GM12878 (cell line): ENCODE data around the gene DET1. TPM values are rescaled to one million over a fixed set of nuclear protein-coding genes. Genes with fewer than 3 reads are reported as not detected.

Source experiments
- CBX3 ChIP-seq: fragments of 200-600 bp; sonication (generic); IDR thresholded peaks from 2 replicates; pipeline ENCODE4 v1.6.1; 2016; ENCODE audit warnings: low read depth, borderline replicate concordance
- FOS ChIP-seq: IDR thresholded peaks from 3 replicates; pipeline ENCODE4 v1.6.1; 2011; ENCODE audit warnings: borderline replicate concordance; ENCODE audit not compliant: insufficient read length; ENCODE audit errors: extremely low read depth
- GATAD2B ChIP-seq: fragments of 450-650 bp; conservative IDR thresholded peaks from 2 replicates; pipeline ENCODE4 v1.6.1; 2017; ENCODE audit warnings: low read depth, mild to moderate bottlenecking, moderate library complexity
- JUNB ChIP-seq: IDR thresholded peaks from 2 replicates; pipeline ENCODE4 v1.6.1; 2016; ENCODE audit warnings: antibody characterized with exemption, mild to moderate bottlenecking
- KDM1A ChIP-seq: fragments of 200-600 bp; sonication (generic); IDR thresholded peaks from 2 replicates; pipeline ENCODE4 v1.6.1; 2016; ENCODE audit warnings: borderline replicate concordance
- MEF2A ChIP-seq: IDR thresholded peaks from 2 replicates; pipeline ENCODE4 v1.6.1; 2011; ENCODE audit warnings: low read depth, mild to moderate bottlenecking, low read length, moderate library complexity; ENCODE audit not compliant: insufficient read depth
- PML ChIP-seq: IDR thresholded peaks from 2 replicates; pipeline ENCODE4 v1.6.1; 2012; ENCODE audit warnings: low read length, inconsistent platforms
- POLR2AphosphoS2 ChIP-seq: IDR thresholded peaks from 2 replicates; pipeline ENCODE4 v1.6.1; 2011; ENCODE audit warnings: low read depth, mild to moderate bottlenecking, low read length, improper control_type of control experiment, moderate library complexity
- SMARCA5 ChIP-seq: fragments of 450-650 bp; IDR thresholded peaks from 2 replicates; pipeline ENCODE4 v1.6.1; 2017; ENCODE audit warnings: mild to moderate bottlenecking
- SPI1 ChIP-seq: IDR thresholded peaks from 2 replicates; pipeline ENCODE4 v1.6.1; 2011; ENCODE audit warnings: low read depth, mild to moderate bottlenecking, low read length, moderate library complexity, borderline replicate concordance; ENCODE audit not compliant: insufficient read depth
- SREBF2 ChIP-seq: IDR thresholded peaks from 2 replicates; pipeline ENCODE4 v1.6.1; 2012; ENCODE audit warnings: mild to moderate bottlenecking, low read length
- SRF ChIP-seq, 2 experiments: IDR thresholded peaks; 2 replicates each; pipeline ENCODE4 v1.6.1; 2011; ENCODE audit warnings: low read depth in 2 of 2, low read length in 2 of 2, mild to moderate bottlenecking in 1 of 2, moderate library complexity in 1 of 2
- TAF1 ChIP-seq: IDR thresholded peaks from 2 replicates; pipeline ENCODE4 v1.6.1; 2011; ENCODE audit warnings: mild to moderate bottlenecking, low read depth, low read length, borderline replicate concordance
- TARDBP ChIP-seq: IDR thresholded peaks from 2 replicates; pipeline ENCODE4 v1.6.1; 2016; ENCODE audit warnings: borderline replicate concordance
- TCF12 ChIP-seq: IDR thresholded peaks from 2 replicates; pipeline ENCODE4 v1.6.1; 2011; ENCODE audit warnings: low read depth, mild to moderate bottlenecking, low read length
- TCF7 ChIP-seq: IDR thresholded peaks from 2 replicates; pipeline ENCODE4 v1.6.1; 2014; ENCODE audit warnings: antibody characterized with exemption, borderline replicate concordance
- USF2 ChIP-seq: IDR thresholded peaks from 2 replicates; pipeline ENCODE4 v1.6.1; 2011; ENCODE audit warnings: low read depth, low read length, improper control_type of control experiment, borderline replicate concordance
- ZBTB40 ChIP-seq: fragments of 450-650 bp; IDR thresholded peaks from 2 replicates; pipeline ENCODE4 v1.6.1; 2016; ENCODE audit warnings: mild to moderate bottlenecking, moderate library complexity, borderline replicate concordance
- ZNF24 ChIP-seq: fragments of 450-650 bp; IDR thresholded peaks from 2 replicates; pipeline ENCODE4 v1.6.1; 2017; ENCODE audit warnings: antibody characterized with exemption, mild to moderate bottlenecking
- ZNF384 ChIP-seq: IDR thresholded peaks from 2 replicates; pipeline ENCODE4 v1.6.1; 2012; ENCODE audit warnings: low read depth, mild to moderate bottlenecking, low read length, improper control_type of control experiment, borderline replicate concordance
- ZNF592 ChIP-seq: fragments of 450-650 bp; IDR thresholded peaks from 2 replicates; pipeline ENCODE4 v1.6.1; 2017; ENCODE audit warnings: mild to moderate bottlenecking, moderate library complexity
- polyA plus RNA-seq, 11 experiments: library from polyadenylated mRNA; depleted of rRNA in 4 of 11; unstranded in 6 of 11; stranded (reverse) in 5 of 11; fragments of >200 nt; fragmentation: Nextera tagmentation in 4 of 11; fragmentation: Illumina TruSeq in 1 of 11; extraction: Ambion mirVana in 4 of 11; extraction: Trizol in 1 of 11; gene quantifications; 1 replicate in 1 of 11; 2 replicates in 10 of 11; pipeline versions ENCODE4 v1.2.1 to v1.2.3, GENCODE V29; 2011 to 2016; ENCODE audit warnings: inconsistent platforms in 2 of 11, missing spikeins in 2 of 11, low read depth in 1 of 11
- total RNA-seq, 4 experiments: library from RNA; depleted of rRNA in 3 of 4; stranded (reverse); fragments of >200 nt in 3 of 4; fragmentation: Illumina TruSeq in 1 of 4; extraction: Trizol in 1 of 4; gene quantifications; 2 replicates each; pipeline versions ENCODE4 v1.2.1 to v1.2.3, GENCODE V29; 2013 to 2021

The DET1 gene
- total and polyA plus RNA-seq, 10 of the 15 experiments (the other 5 are each of a cell fraction or from before 2014, with no cell fraction given), result 0.16 to 2.7 (median 1.4) TPM

GRCh38 chr15:88546248-88547129 lies at the start of gene DET1 (continued):
- TF ChIP-seq ZNF24 (peak; percentile 55; the same call in 1 of the 2 replicates), JUNB (no peak), GATAD2B (0 out of 2 replicates have a peak, but pooled peaks have one; percentile 21), MEF2A (no peak), ZBTB40 (peak; percentile 92), CBX3 (no peak), SREBF2 (peak; percentile 49; the same call in 1 of the 2 replicates), USF2 (no peak), TCF7 (no peak), ZNF384 (no peak), FOS (no peak), KDM1A (no peak), POLR2AphosphoS2 (no peak), TCF12 (no peak), TAF1 (peak; percentile 79), SMARCA5 (peak; percentile 87; the same call in 1 of the 2 replicates), TARDBP (peak; percentile 49; the same call in 1 of the 2 replicates), SPI1 (peak; percentile 84; the same call in 1 of the 2 replicates), SRF (IDR thresholded peaks at IDR 0.05; ENCODE audit: low read depth in 2 of 2, low read length in 2 of 2) (peak in 1 of 2 experiments; percentile 71; a peak in 2 of 4 replicates), PML (0 out of 2 replicates have a peak, but pooled peaks have one; percentile 47), ZNF592 (no peak)
